GM12878 (cell line): ENCODE results near the gene LEMD3. TPM values are rescaled to one million over a fixed set of nuclear protein-coding genes. Genes with fewer than 3 reads are reported as not detected.

ENCODE experiments used
- ATAC-seq: fragments of 200-7000 bp; cut with Tn5 transposase; 3 replicates; pipeline ENCODE4 v1.9.1; 2020; ENCODE audit warnings: mild to moderate bottlenecking, moderate library complexity
- BruUV-seq: library from RNA; stranded (reverse); fragments of 400-500 nt; replicated peaks from 2 replicates; lab custom pipeline; 2021; lab: Mats Ljungman, UMichigan
- CTCF ChIA-PET: fragments of 300-600 bp; sonication (Branson Sonifier 250); formaldehyde crosslinking; extraction: SDS; loops from one replicate; lab custom pipeline; 2021; ENCODE audit warnings: inconsistent platforms; lab: Yijun Ruan, JAX
- POLR2A ChIA-PET: fragments of 350-600 bp; formaldehyde crosslinking; extraction: SDS; loops from one replicate; lab custom pipeline; 2021; ENCODE audit warnings: inconsistent platforms; lab: Charles Lee
- RAD21 ChIA-PET: fragments of 300-600 bp; sonication (Branson Sonifier 250); formaldehyde crosslinking; loops from one replicate; lab custom pipeline; 2023; ENCODE audit warnings: antibody characterized with exemption; ENCODE audit not compliant: unreplicated experiment; lab: Charles Lee
- SMC1A ChIA-PET: fragments of 300-600 bp; sonication (Branson Sonifier 250); formaldehyde crosslinking; loops from one replicate; lab custom pipeline; 2023; ENCODE audit not compliant: unreplicated experiment, uncharacterized antibody; lab: Charles Lee
- DNase-seq: peaks from one replicate; pipeline ENCODE4 v3.0.0-alpha.2; 2011; ENCODE audit warnings: low read depth, low spot score
- FAIRE-seq: peaks from 3 replicates; lab custom pipeline; 2011; peaks lifted over from hg19 to GRCh38; lab: Jason Lieb, UNC
- H2AFZ ChIP-seq: 2 replicates; pipeline ENCODE4 v1.6.0; 2011; ENCODE audit warnings: low read depth, low read length, control low read depth; ENCODE audit not compliant: control insufficient read depth
- H3K27ac ChIP-seq: 2 replicates; pipeline ENCODE4 v1.5.1; 2011; ENCODE audit warnings: control low read depth; ENCODE audit not compliant: control insufficient read depth, insufficient read depth
- H3K27me3 ChIP-seq, 2 experiments: replicated peaks in 1 of 2; 2 replicates each; pipeline versions ENCODE4 v1.6.0 to v1.6.1; 2011; ENCODE audit warnings: low read length in 1 of 2; ENCODE audit not compliant: control insufficient read depth in 2 of 2, insufficient read depth in 2 of 2
- H3K36me3 ChIP-seq, 2 experiments: 2 replicates each; pipeline ENCODE4 v1.5.1; 2011; ENCODE audit warnings: low read length in 1 of 2; ENCODE audit not compliant: control insufficient read depth in 2 of 2, insufficient read depth in 2 of 2
- H3K4me1 ChIP-seq: 2 replicates; pipeline ENCODE4 v1.6.1; 2011; ENCODE audit warnings: mild to moderate bottlenecking, low read length, moderate library complexity, mixed read lengths; ENCODE audit not compliant: control insufficient read depth, insufficient read depth
- H3K4me2 ChIP-seq: 2 replicates; pipeline ENCODE4 v1.6.0; 2011; ENCODE audit warnings: control low read depth; ENCODE audit not compliant: control insufficient read depth, insufficient read depth
- H3K4me3 ChIP-seq: fragments of 200-600 bp; sonication (generic); 2 replicates; pipeline ENCODE4 v1.5.1; 2016
- H3K79me2 ChIP-seq: 2 replicates; pipeline ENCODE4 v1.6.0; 2011; ENCODE audit warnings: low read length; ENCODE audit not compliant: control insufficient read depth, insufficient read depth
- H3K9ac ChIP-seq: 2 replicates; pipeline ENCODE4 v1.8.0; 2011; ENCODE audit warnings: low read length, control low read depth, mixed read lengths; ENCODE audit not compliant: control insufficient read depth, insufficient read depth
- H3K9me3 ChIP-seq: replicated peaks from 3 replicates; pipeline ENCODE4 v1.5.1; 2011; ENCODE audit warnings: mild to moderate bottlenecking, low read length; ENCODE audit not compliant: control insufficient read depth, insufficient read depth
- H4K20me1 ChIP-seq: 2 replicates; pipeline ENCODE4 v1.6.0; 2011; ENCODE audit not compliant: control insufficient read depth, insufficient read depth
- CHD2 ChIP-seq: IDR thresholded peaks from 2 replicates; pipeline ENCODE4 v1.6.1; 2011; ENCODE audit warnings: low read depth, low read length, improper control_type of control experiment, borderline replicate concordance
- FOXM1 ChIP-seq: IDR thresholded peaks from 2 replicates; pipeline ENCODE4 v1.6.1; 2012; ENCODE audit warnings: low read depth, mild to moderate bottlenecking, inconsistent platforms, low read length, moderate library complexity
- MYB ChIP-seq: fragments of 150-350 bp; IDR thresholded peaks from 2 replicates; pipeline ENCODE4 v1.6.1; 2014; ENCODE audit warnings: mild to moderate bottlenecking, low read depth, low read length, borderline replicate concordance
- SIX5 ChIP-seq: IDR thresholded peaks from 2 replicates; pipeline ENCODE4 v1.6.1; 2011; ENCODE audit warnings: mild to moderate bottlenecking, low read depth, low read length, moderate library complexity; ENCODE audit not compliant: severe bottlenecking
- STAT3 ChIP-seq: IDR thresholded peaks from 2 replicates; pipeline ENCODE4 v1.6.1; 2011; ENCODE audit warnings: low read depth, low read length, improper control_type of control experiment
- TCF3 ChIP-seq: IDR thresholded peaks from 2 replicates; pipeline ENCODE4 v1.6.1; 2012; ENCODE audit warnings: low read depth, mild to moderate bottlenecking, low read length, borderline replicate concordance; ENCODE audit not compliant: insufficient read depth
- WGBS: methylation state at CpG from one replicate; pipeline ENCODE4 v1.1.6; 2016; ENCODE audit warnings: low lambda C conversion rate; ENCODE audit not compliant: insufficient replicate concordance, insufficient coverage; ENCODE audit errors: missing lambda C conversion rate; 5-methylcytosine and 5-hydroxymethylcytosine counted together
- in situ Hi-C: fragments of 300-500 bp; cut with MboI; formaldehyde crosslinking; loops from 9 replicates; pipeline ENCODE4 v1.14.3; 2018; ENCODE audit warnings: mixed read lengths
- intact Hi-C: fragments of 100-400 bp; cut with micrococcal nuclease; formaldehyde crosslinking; loops from one replicate; pipeline ENCODE4 v1.14.2; 2022; ENCODE audit not compliant: unreplicated experiment
- polyA plus RNA-seq, 11 experiments: library from polyadenylated mRNA; depleted of rRNA in 4 of 11; unstranded in 6 of 11; stranded (reverse) in 5 of 11; fragments of >200 nt; fragmentation: Nextera tagmentation in 4 of 11; fragmentation: Illumina TruSeq in 1 of 11; extraction: Ambion mirVana in 4 of 11; extraction: Trizol in 1 of 11; gene quantifications; 1 replicate in 1 of 11; 2 replicates in 10 of 11; pipeline versions ENCODE4 v1.2.1 to v1.2.3, GENCODE V29; 2011 to 2016; ENCODE audit warnings: inconsistent platforms in 2 of 11, missing spikeins in 2 of 11, low read depth in 1 of 11
- total RNA-seq, 4 experiments: library from RNA; depleted of rRNA in 3 of 4; stranded (reverse); fragments of >200 nt in 3 of 4; fragmentation: Illumina TruSeq in 1 of 4; extraction: Trizol in 1 of 4; gene quantifications; 2 replicates each; pipeline versions ENCODE4 v1.2.1 to v1.2.3, GENCODE V29; 2013 to 2021
- TF ChIP-seq, protein P1 (sequence below): IDR thresholded peaks from 2 replicates; pipeline ENCODE4 v1.6.1; 2012; ENCODE audit warnings: improper control_type of control experiment, low read depth, low read length; ENCODE audit not compliant: insufficient replicate concordance

Gene LEMD3
- total and polyA plus RNA-seq, 10 of the 15 experiments (the other 5 are each of a cell fraction or from before 2014, with no cell fraction given), result 7.5 to 26.0 (median 16.5) TPM

DNA sequence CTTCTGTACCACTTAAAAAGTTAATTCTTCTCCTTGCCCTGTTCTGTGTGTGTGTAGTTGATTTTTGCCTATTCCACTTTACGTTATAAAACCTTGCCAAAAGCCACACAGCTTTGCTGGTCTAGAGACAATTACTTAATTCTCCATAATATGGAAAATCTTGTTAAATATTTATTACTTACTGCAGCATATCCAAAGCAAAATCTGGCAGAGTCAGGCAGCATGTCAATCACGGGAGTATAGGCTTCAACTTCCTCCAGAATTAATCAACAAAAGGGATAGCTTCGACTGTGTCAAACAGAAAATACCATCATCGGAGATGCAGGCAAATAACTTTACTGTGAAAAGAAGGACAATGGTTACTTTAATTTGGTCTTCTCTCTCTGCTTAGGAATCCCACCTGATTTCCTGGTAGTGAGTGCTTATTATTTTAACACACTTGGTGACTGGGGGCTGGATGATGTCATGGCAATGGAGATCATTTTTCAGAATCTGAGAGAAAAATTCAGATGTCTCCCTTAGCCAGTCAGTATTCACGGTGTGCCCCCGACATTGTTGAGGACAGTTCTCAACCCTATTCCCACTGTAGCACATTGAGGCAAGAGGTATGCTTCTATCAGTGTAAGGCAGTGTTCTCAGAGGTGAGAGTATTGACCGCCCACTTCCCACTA, 105.4 kb downstream of the LEMD3 start:
- no peak overlapping the region for H3K27ac ChIP-seq
- no peak for TF ChIP-seq STAT3
- no peak for TF ChIP-seq CHD2
- TF ChIP-seq, protein P1, sequence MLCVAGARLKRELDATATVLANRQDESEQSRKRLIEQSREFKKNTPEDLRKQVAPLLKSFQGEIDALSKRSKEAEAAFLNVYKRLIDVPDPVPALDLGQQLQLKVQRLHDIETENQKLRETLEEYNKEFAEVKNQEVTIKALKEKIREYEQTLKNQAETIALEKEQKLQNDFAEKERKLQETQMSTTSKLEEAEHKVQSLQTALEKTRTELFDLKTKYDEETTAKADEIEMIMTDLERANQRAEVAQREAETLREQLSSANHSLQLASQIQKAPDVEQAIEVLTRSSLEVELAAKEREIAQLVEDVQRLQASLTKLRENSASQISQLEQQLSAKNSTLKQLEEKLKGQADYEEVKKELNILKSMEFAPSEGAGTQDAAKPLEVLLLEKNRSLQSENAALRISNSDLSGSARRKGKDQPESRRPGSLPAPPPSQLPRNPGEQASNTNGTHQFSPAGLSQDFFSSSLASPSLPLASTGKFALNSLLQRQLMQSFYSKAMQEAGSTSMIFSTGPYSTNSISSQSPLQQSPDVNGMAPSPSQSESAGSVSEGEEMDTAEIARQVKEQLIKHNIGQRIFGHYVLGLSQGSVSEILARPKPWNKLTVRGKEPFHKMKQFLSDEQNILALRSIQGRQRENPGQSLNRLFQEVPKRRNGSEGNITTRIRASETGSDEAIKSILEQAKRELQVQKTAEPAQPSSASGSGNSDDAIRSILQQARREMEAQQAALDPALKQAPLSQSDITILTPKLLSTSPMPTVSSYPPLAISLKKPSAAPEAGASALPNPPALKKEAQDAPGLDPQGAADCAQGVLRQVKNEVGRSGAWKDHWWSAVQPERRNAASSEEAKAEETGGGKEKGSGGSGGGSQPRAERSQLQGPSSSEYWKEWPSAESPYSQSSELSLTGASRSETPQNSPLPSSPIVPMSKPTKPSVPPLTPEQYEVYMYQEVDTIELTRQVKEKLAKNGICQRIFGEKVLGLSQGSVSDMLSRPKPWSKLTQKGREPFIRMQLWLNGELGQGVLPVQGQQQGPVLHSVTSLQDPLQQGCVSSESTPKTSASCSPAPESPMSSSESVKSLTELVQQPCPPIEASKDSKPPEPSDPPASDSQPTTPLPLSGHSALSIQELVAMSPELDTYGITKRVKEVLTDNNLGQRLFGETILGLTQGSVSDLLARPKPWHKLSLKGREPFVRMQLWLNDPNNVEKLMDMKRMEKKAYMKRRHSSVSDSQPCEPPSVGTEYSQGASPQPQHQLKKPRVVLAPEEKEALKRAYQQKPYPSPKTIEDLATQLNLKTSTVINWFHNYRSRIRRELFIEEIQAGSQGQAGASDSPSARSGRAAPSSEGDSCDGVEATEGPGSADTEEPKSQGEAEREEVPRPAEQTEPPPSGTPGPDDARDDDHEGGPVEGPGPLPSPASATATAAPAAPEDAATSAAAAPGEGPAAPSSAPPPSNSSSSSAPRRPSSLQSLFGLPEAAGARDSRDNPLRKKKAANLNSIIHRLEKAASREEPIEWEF, result no peak
- no peak for TF ChIP-seq TCF3
- no peak for TF ChIP-seq SIX5
- TF ChIP-seq FOXM1, result no peak
- TF ChIP-seq MYB, result no peak
- H3K36me3 ChIP-seq, result no peaks in the 10 kb centered on the region
- BruUV-seq, result no TSS peak
- H3K79me2 ChIP-seq, result no peaks in the 10 kb centered on the region
- in situ Hi-C loops (no loop called here), intact Hi-C loops (no loop called here)
- ATAC-seq (no peak), FAIRE-seq (no peak), DNase-seq (no peak)
- H2AFZ ChIP-seq, result no peak overlapping the region
- 37% methylated on average over 7 of the region's 7 CpGs for whole genome bisulfite sequencing
- H3K27me3 ChIP-seq, result peaks cover 3 to 5% of the 10 kb centered on the region in 2 experiments
- H3K4me2 ChIP-seq, result no peak overlapping the region
- H4K20me1 ChIP-seq, result no peaks in the 10 kb centered on the region
- H3K4me1 ChIP-seq, result no peaks in the 10 kb centered on the region
- H3K4me3 ChIP-seq, result no peak overlapping the region
- RAD21 ChIA-PET, result no interaction called here
- SMC1A ChIA-PET, result no interaction called here
- CTCF ChIA-PET, result no interaction called here
- H3K9ac ChIP-seq, result no peak overlapping the region
- POLR2A ChIA-PET, result no interaction called here
- H3K9me3 ChIP-seq, result no peaks in the 10 kb centered on the region
